ENCODE measurements around the gene DYNLT4. TPM values are rescaled to one million over a fixed set of nuclear protein-coding genes. Genes with fewer than 3 reads are reported as not detected.

Gene DYNLT4
- total RNA-seq, 1 donor, result not detected

DNA sequence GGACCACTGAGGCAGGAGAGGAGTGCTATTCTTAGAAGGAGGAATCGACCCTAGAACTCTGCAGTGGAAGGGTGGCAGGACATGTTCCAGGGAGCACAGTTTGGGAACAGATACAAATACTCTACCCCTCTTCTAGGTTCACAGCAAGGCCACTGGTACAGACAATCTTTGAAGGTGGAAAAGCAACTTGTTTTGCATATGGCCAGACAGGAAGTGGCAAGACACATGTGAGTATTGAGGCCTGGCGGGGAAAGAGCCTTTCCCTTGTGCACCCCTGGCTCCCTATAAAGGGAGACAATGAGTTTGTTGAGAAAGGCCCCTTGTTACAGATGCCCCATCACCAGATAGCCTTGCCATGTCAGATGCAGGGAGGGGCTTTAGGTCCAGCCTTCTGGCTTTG, 49.7 kb downstream of the DYNLT4 start:
- TF ChIP-seq, protein P1, sequence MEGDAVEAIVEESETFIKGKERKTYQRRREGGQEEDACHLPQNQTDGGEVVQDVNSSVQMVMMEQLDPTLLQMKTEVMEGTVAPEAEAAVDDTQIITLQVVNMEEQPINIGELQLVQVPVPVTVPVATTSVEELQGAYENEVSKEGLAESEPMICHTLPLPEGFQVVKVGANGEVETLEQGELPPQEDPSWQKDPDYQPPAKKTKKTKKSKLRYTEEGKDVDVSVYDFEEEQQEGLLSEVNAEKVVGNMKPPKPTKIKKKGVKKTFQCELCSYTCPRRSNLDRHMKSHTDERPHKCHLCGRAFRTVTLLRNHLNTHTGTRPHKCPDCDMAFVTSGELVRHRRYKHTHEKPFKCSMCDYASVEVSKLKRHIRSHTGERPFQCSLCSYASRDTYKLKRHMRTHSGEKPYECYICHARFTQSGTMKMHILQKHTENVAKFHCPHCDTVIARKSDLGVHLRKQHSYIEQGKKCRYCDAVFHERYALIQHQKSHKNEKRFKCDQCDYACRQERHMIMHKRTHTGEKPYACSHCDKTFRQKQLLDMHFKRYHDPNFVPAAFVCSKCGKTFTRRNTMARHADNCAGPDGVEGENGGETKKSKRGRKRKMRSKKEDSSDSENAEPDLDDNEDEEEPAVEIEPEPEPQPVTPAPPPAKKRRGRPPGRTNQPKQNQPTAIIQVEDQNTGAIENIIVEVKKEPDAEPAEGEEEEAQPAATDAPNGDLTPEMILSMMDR (IDR thresholded peaks at IDR 0.05; ENCODE audit: insufficient read depth, low read length), result no peak
- no peak for DNase-seq (ENCODE audit: low read depth)
- H3K4me3 ChIP-seq (ENCODE audit: low read depth, low read length), result no peak overlapping the region

Small RNAs within 50 kb of the gene (small RNA-seq; reads per million reads assigned to genes)
- not detected for gene AL136380.1
- 942 reads per million, percentile 99 among the genes with 10 or more reads in this experiment for gene SNORD38A
- gene SNORD38B, result not detected
- 28.2 reads per million, percentile 96 among the genes with 10 or more reads in this experiment for gene SNORD46
- not detected for gene SNORD55

Other genes starting within 250 kb of the DYNLT4 start
- gene TMEM53, start 132.9 kb downstream of the DYNLT4 start, total RNA-seq (ENCODE audit: low replicate concordance), result 6.6 and 9.2 TPM in 2 replicates
- 0.41 and 1.7 TPM in 2 replicates for gene ARMH1, start 132.6 kb downstream of the DYNLT4 start, total RNA-seq (ENCODE audit: low replicate concordance)
- gene RNU5D-1, start 76.2 kb downstream of the DYNLT4 start, total RNA-seq (ENCODE audit: low replicate concordance), result not detected in 2 replicates
- 1.1 and 23.0 TPM in 2 replicates for gene KIF2C, start 67.5 kb downstream of the DYNLT4 start, total RNA-seq (ENCODE audit: low replicate concordance)
- gene RPS8, start 31.8 kb downstream of the DYNLT4 start, total RNA-seq (ENCODE audit: low replicate concordance), result 894 and 2,421 TPM in 2 replicates
- gene BEST4, start 19.2 kb downstream of the DYNLT4 start, total RNA-seq (ENCODE audit: low replicate concordance), result 0.09 TPM in 1 of 2 replicates, not detected in the other
- gene PLK3, start 7.0 kb downstream of the DYNLT4 start, total RNA-seq (ENCODE audit: low replicate concordance), result 28.8 and 36.1 TPM in 2 replicates
- 5.2 and 5.4 TPM in 2 replicates for gene BTBD19, start 1.2 kb upstream of the DYNLT4 start, total RNA-seq (ENCODE audit: low replicate concordance)
- 0.36 and 0.57 TPM in 2 replicates for gene PTCH2, start 35.9 kb upstream of the DYNLT4 start, total RNA-seq (ENCODE audit: low replicate concordance)
- 39.0 and 43.4 TPM in 2 replicates for gene EIF2B3, start 179.2 kb upstream of the DYNLT4 start, total RNA-seq (ENCODE audit: low replicate concordance)
- 28.5 and 161 TPM in 2 replicates for gene HECTD3, start 204.0 kb upstream of the DYNLT4 start, total RNA-seq (ENCODE audit: low replicate concordance)
- 114 and 152 TPM in 2 replicates for gene UROD, start 204.9 kb upstream of the DYNLT4 start, total RNA-seq (ENCODE audit: low replicate concordance)